ENCODE data around the gene DGAT2. TPM values are rescaled to one million over a fixed set of nuclear protein-coding genes. Genes with fewer than 3 reads are reported as not detected.
"Not testable (repeated sequence)": the region's sequence is repeated elsewhere in the genome, so short reads cannot be mapped to it uniquely, and the experiment has no call there.

Gene DGAT2
- total RNA-seq, 4 donors from 2014 or later, result 67.7 to 663 (median 270) TPM

- TF ChIP-seq, protein P1, sequence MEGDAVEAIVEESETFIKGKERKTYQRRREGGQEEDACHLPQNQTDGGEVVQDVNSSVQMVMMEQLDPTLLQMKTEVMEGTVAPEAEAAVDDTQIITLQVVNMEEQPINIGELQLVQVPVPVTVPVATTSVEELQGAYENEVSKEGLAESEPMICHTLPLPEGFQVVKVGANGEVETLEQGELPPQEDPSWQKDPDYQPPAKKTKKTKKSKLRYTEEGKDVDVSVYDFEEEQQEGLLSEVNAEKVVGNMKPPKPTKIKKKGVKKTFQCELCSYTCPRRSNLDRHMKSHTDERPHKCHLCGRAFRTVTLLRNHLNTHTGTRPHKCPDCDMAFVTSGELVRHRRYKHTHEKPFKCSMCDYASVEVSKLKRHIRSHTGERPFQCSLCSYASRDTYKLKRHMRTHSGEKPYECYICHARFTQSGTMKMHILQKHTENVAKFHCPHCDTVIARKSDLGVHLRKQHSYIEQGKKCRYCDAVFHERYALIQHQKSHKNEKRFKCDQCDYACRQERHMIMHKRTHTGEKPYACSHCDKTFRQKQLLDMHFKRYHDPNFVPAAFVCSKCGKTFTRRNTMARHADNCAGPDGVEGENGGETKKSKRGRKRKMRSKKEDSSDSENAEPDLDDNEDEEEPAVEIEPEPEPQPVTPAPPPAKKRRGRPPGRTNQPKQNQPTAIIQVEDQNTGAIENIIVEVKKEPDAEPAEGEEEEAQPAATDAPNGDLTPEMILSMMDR (IDR thresholded peaks at IDR 0.05), result no peak
- DNase-seq (ENCODE audit: low spot score), result no peak
- no peak for ATAC-seq (ENCODE audit: low FRiP score)
Observed at GRCh38 chr11:75735181-75735845, 33.3 kb upstream of the DGAT2 start.

DNA sequence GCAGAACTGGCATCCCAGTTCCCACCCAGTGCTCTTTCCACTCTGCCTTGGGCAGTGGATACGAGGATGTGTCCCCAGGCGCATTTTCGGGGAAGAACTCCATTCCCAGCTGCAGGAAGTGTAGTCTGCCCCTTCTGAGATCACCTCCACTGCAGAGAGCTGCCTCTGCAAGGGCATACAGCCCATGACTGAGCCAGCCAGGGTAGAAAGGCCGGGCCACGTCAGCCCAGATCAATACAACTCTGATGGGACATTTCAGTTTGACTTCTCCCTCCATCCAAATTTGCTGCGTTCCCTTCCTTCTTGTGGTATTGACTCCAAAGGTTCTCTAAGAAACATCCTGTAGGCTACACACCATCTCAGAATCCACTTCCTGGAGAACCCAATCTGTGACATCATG, 31.3 kb upstream of the DGAT2 start:
- DNase-seq (ENCODE audit: low spot score) (no peak), ATAC-seq (ENCODE audit: low FRiP score) (no peak)
- TF ChIP-seq, protein P1 (IDR thresholded peaks at IDR 0.05), result no peak

- TF ChIP-seq, protein P1 (IDR thresholded peaks at IDR 0.05), result no peak
- DNase-seq (ENCODE audit: low spot score) (no peak), ATAC-seq (ENCODE audit: low FRiP score) (no peak)
Observed at GRCh38 chr11:75740681-75741080, 27.9 kb upstream of the DGAT2 start.

- DNase-seq (ENCODE audit: low spot score); ATAC-seq (ENCODE audit: low FRiP score): not testable (repeated sequence)
Observed at GRCh38 chr11:75743159-75743558, 25.4 kb upstream of the DGAT2 start.

DNA sequence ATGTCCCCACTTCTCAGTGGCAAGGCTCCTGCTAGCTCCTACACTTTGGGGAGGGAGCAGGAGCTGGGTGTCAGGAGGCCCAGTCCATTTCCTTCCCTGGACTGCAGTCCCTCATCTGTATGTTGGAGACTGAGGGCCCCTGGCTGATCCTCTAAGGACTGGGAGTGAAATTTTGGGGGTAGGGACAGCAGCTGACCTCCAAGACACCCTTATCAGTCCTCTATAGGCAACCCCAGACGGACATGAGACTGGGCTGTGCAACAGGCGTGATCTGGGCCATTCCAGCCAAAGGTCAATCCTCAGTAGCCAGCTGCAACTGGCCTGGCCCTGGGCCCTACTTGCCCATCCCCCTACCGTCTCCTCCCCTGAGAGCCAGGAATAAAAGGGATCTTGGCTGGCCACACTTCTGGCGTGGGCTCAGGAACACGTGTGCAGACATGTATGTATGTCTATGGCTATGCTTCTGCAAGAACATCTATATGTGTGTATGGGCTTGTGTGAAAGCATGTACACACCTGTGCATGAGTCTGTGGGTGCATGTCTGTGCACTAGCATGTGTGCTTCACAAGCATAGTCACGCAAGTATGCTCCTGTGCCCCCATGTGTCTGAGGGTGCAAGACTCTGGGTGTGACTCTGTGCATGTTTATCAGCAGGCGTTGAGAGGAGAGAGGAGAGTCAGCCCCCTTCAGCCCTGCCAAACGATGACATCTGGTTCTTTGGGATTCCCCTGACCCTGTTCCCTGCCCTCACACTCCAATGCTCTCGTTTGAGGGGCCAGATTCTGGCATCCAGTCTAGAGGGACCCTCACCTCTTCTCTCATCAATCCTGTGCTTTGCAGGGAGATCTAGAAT, 24.6 kb upstream of the DGAT2 start:
- ATAC-seq (ENCODE audit: low FRiP score) (no peak), DNase-seq (ENCODE audit: low spot score) (no peak)
- TF ChIP-seq, protein P1 (IDR thresholded peaks at IDR 0.05), result no peak

GRCh38 chr11:75745807-75746206, 22.8 kb upstream of the DGAT2 start:
- ATAC-seq (ENCODE audit: low FRiP score) (no peak), DNase-seq (ENCODE audit: low spot score) (no peak)
- TF ChIP-seq, protein P1 (IDR thresholded peaks at IDR 0.05), result no peak

DNA sequence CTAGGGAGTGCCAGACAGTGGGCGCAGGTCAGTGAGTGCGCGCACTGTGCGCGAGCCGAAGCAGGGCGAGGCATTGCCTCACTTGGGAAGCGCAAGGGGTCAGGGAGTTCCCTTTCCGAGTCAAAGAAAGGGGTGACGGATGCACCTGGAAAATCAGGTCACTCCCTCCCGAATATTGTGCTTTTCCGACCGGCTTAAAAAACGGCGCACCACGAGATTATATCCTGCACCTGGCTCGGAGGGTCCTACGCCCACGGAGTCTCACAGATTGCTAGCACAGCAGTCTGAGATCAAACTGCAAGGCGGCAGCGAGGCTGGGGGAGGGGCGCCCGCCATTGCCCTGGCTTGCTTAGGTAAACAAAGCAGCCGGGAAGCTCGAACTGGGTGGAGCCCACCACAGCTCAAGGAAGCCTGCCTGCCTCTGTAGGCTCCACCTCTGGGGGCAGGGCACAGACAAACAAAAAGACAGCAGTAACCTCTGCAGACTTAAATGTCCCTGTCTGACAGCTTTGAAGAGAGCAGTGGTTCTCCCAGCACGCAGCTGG, 19.8 kb upstream of the DGAT2 start:
- ATAC-seq (ENCODE audit: low FRiP score); DNase-seq (ENCODE audit: low spot score): not testable (repeated sequence)

- not testable (repeated sequence) for DNase-seq (ENCODE audit: low spot score); ATAC-seq (ENCODE audit: low FRiP score)
Observed at GRCh38 chr11:75754933-75755332, 13.6 kb upstream of the DGAT2 start.

All from omental fat pad (tissue), 4 donors.